Frontal cortex (tissue), 4 donors: ENCODE results near the gene RYR2. TPM values are rescaled to one million over a fixed set of nuclear protein-coding genes. Genes with fewer than 3 reads are reported as not detected.
"Not testable (repeated sequence)": the region's sequence is repeated elsewhere in the genome, so short reads cannot be mapped to it uniquely, and the experiment has no call there.

Experiments used
- DNase-seq, 2 donors: peaks; one replicate each; pipeline ENCODE4 v3.0.0; 2012; ENCODE audit warnings: low spot score in 2 of 2
- FAIRE-seq: peaks from 2 replicates; lab custom pipeline; 2012; peaks lifted over from hg19 to GRCh38; lab: Jason Lieb, UNC
- total RNA-seq: library from RNA; depleted of rRNA; stranded (reverse); fragments of >200 nt; gene quantifications from one replicate; pipeline ENCODE4 v1.2.3, GENCODE V29; 2014
- donor health status: control.
- donor health status: control.
- donor health status: control.

The RYR2 gene
- total RNA-seq, 1 donor from 2014 or later, result 29.8 TPM

DNA sequence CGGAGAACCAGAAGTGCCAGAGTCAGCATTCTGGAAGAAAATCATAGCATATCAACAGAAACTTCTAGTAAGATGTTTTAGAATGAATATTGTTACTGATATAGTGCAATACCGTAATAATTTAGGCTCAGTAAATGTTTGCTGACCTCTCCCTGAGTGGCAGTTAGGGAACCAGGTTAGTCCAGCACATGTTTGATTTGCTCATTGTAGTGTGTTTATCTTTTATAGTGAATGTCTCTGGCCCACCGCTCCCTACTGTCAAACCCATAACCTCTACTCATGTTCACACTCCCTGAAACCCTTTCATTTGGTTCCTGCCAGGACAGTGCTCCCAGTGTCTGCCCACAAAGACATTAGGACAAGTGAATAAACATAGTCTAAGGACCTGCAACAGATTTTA is 746.1 kb downstream of the RYR2 start:
- DNase-seq (no peak), FAIRE-seq (no peak)

DNA sequence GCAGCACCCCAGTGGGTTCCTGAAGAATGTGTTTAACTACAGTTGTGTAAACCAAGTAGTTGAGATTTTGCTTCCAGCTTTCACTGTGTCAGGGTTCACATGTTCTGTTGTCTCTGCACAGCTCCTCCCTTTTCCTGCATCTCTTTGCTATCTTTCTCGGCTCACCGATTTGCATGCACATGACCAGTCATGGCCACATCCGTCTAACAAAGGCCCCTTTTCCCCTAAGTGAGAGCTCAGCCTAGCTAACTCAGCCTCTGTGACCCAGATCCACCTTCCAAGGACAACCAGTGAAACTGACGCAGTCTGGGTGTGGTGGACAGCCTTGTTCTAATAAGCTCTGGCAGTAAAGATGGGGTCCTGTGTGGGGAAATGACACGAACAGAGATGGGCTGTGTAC is 747.6 kb downstream of the RYR2 start:
- DNase-seq, result no peak
- FAIRE-seq, result no peak

DNA sequence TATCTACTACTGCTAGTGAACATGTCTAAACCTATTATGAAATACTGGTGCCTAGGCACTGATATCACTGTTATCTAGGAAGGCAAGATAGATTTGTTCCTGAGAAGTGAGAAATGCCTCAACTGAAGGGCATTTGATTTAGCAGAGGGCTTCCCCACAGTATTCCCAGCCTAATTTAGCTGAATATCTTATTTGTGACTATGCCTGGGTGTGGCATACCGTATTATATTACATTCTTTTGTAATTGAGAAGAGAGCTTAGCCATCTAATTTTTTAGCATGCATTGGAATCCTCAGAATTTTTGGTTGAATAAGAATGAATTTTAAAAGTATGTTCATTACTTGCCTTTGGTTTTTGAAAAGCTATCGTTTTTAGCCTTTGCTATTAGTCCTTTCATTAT is 749.6 kb downstream of the RYR2 start:
- no peak for DNase-seq
- FAIRE-seq, result no peak

DNA sequence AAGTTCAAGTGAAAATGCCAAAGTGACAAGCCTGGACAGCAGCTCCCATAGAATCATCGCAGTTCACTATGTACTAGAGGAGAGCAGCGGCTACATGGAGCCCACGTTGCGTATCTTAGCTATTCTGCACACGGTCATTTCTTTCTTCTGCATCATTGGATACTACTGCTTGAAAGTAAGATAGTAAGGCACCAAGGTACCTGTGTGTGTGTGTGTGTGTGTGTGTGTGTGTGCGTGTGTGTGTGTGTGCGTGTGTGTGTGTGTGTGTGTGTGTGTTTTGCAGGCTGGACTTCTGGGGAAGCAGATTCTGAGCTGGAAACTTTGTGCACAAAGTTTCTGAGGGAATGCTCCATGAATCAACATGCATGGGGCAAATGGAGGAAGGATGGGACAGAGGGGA is 750.2 kb downstream of the RYR2 start:
- FAIRE-seq (no peak), DNase-seq (no peak)

DNA sequence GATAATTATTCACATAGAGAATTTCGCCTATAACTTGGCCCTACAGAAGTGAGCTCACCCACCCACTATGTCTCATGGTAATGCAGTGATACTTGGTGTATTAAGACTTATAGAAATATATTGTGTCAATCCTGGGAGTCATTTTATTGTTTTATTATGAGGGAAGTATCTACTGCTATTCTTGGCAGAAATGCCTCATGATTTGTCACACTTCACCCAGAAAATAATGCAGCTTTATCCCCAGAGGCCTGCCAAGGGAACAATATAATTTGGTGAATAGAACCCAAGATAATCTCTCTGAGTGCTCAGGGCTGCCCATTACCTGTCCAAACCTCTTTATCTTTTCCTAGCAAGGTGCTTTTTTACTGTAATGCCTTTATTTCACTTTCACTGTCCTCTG is 750.7 kb downstream of the RYR2 start:
- no peak for FAIRE-seq
- no peak for DNase-seq

DNA sequence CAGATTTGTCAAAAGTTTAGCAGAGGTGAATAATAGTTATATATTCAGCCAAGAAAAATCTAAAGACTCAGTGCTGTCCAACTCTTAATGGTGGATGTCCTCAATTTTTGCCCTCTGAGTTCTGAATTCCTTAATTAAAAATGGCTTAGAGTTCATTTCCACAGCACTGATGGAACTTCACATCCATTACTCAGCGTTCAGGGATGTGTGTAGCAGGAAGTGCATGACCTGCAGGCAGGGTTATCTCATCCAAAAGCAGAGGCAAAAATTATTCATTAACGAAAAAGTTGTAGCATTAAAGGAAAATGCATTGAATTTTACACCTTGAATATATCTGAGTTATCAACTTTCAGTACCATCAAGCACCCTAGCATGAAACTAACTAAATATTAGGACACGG is 752.1 kb downstream of the RYR2 start:
- DNase-seq, result no peak
- FAIRE-seq, result no peak

DNA sequence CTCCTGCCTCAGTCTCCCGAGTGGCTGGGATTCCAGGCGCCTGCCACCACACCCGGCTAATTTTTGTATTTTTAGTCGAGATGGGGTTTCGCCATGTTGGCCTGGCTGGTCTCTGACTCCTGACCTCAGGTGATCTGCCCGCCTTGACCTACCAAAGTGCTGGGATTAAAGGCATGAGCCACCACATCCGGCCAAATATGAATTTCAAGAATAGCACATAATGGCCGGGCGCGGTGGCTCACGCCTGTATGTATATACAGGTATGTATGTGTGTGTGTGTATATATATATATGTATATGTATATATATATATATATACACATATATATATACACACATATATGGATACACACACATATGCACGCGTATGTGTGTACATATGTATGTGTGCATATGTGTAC is 753.6 kb downstream of the RYR2 start:
- DNase-seq (no peak), FAIRE-seq (no peak)

DNA sequence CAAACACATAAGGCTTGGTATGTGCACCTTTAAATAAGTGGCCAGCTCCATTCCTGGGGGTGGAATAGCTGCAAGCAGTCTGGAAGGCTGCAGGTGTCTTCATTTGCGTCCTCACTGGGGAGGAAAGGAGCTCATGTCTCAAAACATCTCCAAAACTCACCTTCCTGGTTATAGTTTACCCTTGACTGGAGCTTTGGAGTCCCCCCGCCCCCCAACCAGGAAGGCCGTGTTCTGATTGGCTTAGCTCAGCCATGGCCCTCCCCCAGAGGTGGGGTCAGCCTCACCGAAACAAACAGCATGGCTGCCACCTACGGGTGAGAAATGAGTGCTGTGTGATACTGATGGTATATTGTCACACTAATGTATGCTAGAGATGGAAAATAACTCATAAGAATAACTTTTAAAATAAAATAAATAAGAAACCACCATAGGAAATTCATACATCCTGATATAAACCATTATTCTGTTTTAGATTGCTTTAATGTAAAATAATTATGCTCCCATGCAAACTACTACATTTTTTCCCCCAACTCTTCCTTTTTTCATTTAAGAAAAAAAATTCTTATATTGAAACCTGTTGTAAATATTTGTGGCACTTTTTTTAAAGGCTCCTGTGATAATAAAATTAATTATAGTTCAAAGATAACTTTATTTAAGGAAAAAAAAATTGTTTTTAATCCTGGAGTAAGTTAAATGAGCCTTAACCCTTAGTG is 757.9 kb downstream of the RYR2 start:
- peak; percentile 39 for FAIRE-seq

DNA sequence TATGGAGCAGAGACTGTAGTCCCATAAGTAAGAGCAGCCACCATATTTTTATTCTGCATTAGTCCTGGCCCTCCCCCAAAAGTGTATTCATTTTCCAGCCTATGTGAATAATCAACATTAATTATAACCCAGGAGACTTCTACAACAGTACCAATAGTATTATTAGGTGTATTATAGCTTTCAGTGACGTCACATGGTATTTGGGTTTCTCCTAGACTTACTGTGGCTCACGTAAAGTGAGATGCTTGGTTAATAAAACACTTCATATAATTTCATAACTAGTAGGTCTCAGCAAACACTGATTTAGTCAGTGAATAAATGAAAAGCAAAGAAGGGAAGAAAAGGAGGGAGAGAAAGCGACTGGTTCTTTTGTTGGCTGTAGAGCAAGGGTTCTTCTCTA is 762.5 kb downstream of the RYR2 start:
- DNase-seq, result no peak
- no peak for FAIRE-seq

More for the DNA sequence above, 757.9 kb downstream of the RYR2 start:
- DNase-seq, result peak in 1 of 2 donors; percentile 10

DNA sequence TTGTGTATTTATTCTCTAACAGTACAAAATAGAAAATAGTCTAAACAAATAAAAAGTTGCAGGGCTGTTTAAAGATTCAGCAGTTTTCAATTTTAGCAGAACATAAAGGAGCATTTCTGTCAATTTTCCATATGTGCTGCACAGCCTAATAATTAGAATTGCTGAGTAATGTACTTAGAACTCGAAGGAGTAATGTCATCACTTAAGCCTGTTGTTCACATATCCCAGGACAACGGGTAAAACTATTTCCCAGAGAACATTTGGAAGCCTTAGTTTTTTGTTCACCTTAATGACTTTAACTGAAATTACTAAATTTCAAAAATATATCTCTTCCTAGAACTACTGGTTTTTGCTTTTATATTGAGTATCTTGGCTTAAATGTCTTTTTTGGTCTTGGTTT is 767.1 kb downstream of the RYR2 start:
- DNase-seq, result no peak
- FAIRE-seq, result no peak

DNA sequence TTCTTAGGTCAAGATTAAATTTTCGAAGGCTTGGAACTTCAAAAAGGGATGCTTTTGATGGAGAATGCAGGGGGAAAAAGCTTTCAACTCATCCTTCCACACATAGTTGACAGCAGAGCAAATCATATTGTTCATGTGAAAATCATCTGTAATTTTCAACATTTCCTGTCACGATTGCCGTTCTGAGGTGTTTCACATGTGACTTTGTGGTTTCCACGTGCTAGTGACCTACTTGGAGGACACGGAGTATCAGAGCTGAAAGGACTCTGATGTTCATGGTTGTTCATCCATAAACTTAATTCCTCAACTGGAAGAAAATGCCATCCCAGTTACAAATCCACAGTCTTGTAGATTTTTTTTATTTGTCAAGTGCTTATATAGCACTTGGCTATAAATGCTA is 769.6 kb downstream of the RYR2 start:
- no peak for FAIRE-seq
- DNase-seq, result no peak

DNA sequence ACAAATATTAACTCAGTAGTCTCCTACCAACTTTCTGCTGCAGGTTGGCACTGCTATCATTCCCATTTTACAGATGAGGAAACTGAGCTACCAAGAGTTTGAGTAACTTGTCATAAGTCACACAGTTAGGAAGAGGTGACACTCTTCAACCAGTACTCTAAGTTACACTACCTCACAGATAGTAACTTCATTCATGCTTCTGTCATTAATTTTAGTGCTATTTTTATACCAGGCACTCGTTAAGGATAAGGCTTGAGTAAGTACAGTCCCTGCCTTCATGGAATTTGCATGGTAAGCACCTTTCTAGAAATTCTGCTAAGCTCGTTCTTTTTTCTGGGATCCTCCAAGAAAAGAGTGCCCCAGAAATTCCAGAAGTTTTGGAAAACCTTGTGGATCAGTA is 770.1 kb downstream of the RYR2 start:
- DNase-seq (no peak), FAIRE-seq (no peak)

DNA sequence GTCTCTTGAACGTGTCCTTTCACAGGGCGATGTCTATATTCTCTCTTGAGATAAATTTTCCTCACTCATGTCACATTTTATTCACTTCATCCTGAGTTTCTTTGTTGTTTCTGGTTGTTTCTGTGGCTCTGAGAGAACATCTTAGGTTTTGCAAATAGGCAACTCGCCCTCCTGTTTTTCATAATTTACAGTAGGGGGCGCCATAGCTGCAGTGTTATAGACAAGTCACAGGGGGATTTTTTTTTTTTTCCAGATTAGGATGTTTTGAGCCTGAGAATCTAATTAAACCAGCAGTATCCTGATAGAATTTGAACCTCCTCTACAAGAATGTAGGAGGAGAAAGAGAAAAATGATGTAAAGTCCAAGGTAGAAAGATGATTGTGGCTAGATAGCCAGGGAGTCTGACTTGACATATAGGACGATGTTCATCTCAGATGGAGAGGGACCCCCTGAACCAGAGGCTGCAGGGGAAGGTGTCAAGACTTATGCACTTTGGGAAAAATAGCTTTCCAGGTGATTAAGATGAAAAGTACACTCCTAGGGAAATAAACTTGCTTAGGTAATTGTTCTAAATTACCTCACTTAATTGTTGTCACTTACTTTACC is 772.4 kb downstream of the RYR2 start:
- FAIRE-seq (no peak), DNase-seq (no peak)

DNA sequence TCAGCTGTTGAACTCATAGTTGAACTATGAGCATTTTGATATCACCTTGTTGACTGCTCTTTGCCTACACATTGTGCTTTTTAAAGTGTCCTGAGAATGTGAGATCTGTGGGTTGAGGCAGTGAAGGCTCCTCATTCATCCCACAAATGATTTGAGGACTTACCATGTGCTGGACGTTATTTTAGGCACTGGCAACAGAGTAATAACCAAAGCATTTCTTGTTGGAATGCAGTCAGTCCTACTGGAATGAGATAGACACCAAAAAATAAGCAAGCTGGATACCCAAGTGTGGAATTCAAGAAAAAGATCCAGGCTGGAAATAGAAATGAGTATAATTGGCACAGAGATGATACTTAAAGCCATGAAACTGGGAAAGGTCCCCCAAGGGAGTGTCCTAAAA is 775.3 kb downstream of the RYR2 start:
- FAIRE-seq (no peak), DNase-seq (no peak)

DNA sequence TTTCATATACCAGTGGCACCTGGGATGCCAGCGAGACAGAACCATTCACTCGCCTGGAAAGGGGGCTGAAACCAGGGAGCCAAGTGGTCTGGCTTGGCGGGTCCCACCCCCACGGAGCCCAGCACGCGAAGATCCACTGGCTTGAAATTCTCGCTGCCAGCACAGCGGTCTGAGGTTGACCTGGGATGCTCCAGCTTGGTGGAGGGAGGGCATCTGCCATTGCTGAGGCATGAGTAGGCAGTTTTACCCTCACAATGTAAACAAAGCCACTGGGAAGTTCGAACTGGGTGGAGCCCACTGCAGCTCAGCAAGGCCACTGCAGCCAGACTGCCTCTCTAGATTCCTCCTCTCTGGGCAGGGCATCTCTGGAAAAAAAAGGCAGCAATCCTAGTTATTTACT is 778.6 kb downstream of the RYR2 start:
- FAIRE-seq, DNase-seq: not testable (repeated sequence)

DNA sequence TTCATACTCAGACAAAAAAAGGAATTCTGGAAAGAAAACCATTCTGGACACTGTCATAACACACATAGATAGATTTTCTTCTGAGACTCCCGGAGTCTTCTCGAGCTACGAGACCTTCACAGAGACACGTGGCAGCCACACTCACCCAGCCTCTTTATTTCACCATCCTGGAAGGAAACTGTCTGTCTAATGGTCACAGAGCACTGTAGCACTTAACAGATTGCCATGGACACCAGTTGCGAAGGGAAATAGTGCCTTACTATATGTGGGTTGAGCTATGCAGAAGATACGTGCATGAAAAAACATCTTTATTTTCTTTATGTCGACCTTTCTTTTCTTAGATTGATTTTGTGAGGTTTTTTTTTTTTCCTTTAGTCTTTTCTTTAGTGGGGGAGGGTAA is 790.9 kb downstream of the RYR2 start:
- DNase-seq, result no peak
- FAIRE-seq, result no peak

DNA sequence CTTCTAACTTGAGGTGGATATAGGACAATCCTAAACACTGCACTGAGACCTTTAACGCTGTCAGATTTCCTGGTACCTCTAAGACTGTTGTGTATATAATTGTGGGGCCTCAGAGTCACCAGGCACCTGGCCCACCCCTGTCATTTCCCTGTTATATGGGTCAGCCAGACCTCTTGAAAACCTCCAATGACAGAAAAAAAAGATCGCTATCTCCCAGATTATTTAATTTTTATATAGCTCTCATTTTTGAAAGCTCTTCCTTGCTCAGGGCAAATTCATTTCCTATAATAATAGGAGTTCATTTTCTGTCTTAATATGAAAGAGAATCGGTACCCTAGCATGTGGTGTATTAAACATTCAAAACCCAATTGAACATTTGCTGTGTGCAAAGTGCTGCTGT is 792.1 kb downstream of the RYR2 start:
- DNase-seq, result no peak
- FAIRE-seq, result no peak

DNA sequence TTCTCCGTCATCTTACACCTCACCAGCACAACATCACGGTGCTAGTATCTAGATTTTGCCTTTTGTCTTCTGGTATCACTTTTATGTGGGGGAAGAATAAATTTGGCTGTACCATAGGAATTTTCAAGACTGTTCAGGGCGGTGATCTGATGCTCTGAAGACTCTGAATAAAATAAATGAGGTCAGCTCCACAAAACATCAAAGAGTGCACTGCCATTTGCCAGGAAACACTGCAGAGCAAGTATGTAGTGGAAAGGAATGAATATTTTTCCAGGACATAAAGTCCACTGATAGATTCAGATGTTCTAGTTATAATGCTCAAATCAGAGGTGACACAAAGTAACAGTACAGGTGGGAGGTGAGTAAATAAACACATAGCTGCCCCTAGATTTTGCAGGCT is 792.5 kb downstream of the RYR2 start:
- FAIRE-seq, result no peak
- no peak for DNase-seq

DNA sequence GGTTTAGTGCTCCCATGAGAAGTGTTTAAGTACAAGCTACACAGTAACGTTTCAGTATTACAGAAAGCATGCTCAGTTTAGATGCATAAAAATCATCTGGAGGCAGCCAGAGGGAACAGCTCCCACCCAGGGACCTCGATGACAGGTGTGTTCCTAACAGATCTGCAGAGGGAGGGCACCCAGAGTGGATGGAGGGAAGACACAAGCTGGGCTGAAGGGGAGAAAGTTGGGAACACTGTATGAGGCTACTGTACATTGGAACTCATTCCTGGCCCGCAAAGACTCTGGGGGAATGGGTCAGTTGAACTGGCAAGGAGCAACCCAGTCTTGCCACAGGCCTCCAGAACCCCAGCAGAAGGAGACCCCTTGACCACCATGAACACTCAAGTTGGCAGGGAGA is 796.3 kb downstream of the RYR2 start:
- no peak for FAIRE-seq

DNA sequence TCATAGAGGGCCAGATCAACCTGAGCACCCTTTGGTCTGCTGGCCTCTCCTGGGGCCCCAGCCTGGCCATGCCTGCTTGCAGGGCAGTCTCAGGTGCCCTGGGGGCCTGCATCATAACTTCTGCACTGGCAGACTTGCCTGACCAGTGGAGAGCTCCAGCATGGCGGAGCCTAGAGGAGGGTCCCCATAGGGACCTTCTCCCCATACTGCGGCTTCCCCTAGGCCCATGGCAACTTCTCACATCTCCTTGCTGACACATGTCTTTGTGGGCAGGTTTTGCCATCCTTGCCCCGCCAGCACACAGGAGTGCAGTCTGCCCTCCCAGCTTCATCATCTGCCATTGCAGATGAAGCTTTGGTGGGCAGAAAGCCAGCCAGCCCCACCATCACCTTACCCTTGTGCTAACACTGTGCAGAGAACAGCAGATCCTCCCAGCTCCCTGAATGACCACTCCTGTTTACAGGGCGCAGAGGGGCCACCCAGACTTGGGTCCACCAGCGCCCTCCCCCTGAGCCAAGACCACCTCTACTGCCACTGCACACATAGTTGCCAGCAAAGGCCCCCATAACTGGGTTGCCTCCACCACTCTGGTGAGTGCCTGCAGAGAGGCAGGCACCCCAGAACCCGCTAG is 797.0 kb downstream of the RYR2 start:
- FAIRE-seq (no peak), DNase-seq (no peak)

More for the DNA sequence above, 796.3 kb downstream of the RYR2 start:
- no peak for DNase-seq

DNA sequence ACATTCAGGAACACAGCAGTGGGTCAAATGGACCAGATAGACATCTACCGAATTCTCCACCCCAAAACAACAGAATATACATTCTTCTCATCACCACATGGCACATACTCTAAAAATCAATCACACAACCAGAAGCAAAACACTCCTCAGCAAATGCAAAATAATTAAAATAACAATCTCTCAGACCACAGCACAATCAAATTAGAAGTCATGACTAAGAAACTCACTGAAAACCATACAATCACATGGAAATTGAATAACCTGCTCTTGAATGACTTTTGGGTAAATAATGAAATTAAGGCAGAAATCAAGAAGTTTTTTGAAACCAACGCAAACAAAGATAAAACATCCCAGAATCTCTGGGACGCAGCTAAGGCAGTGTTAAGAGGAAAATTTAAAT is 799.5 kb downstream of the RYR2 start:
- DNase-seq, result no peak
- FAIRE-seq, result no peak
